Measurements from ENCODE around the gene LRP1B. TPM values are rescaled to one million over a fixed set of nuclear protein-coding genes. Genes with fewer than 3 reads are reported as not detected.

The LRP1B gene
- total RNA-seq, 4 donors from 2014 or later: 3.6 to 10.1 (median 6.1) TPM

GRCh38 chr2:142044197-142044596 is 86.6 kb downstream of the LRP1B start:
- no peak for DNase-seq (ENCODE audit: low spot score)
- ATAC-seq (ENCODE audit: low FRiP score): no peak
- TF ChIP-seq CTCF (IDR thresholded peaks at IDR 0.05): no peak

GRCh38 chr2:142042536-142043199 is 88.1 kb downstream of the LRP1B start:
- ATAC-seq (ENCODE audit: low FRiP score) (no peak), DNase-seq (ENCODE audit: low spot score) (no peak)
- TF ChIP-seq CTCF (IDR thresholded peaks at IDR 0.05): no peak

- TF ChIP-seq CTCF (IDR thresholded peaks at IDR 0.05): no peak
- ATAC-seq (ENCODE audit: low FRiP score) (no peak), DNase-seq (ENCODE audit: low spot score) (no peak)
Measured at GRCh38 chr2:142041996-142042395, 88.8 kb downstream of the LRP1B start.

- no peak for DNase-seq (ENCODE audit: low spot score)
- no peak for TF ChIP-seq CTCF (IDR thresholded peaks at IDR 0.05)
- ATAC-seq (ENCODE audit: low FRiP score): no peak
Measured at GRCh38 chr2:142041105-142041504, 89.7 kb downstream of the LRP1B start.

- no peak for TF ChIP-seq CTCF (IDR thresholded peaks at IDR 0.05)
- DNase-seq (ENCODE audit: low spot score): no peak
- no peak for ATAC-seq (ENCODE audit: low FRiP score)
Measured at GRCh38 chr2:142040556-142040955, 90.3 kb downstream of the LRP1B start.

GRCh38 chr2:142038826-142039225 is 92.0 kb downstream of the LRP1B start:
- no peak for TF ChIP-seq CTCF (IDR thresholded peaks at IDR 0.05)
- ATAC-seq (ENCODE audit: low FRiP score) (no peak), DNase-seq (ENCODE audit: low spot score) (no peak)

- DNase-seq (ENCODE audit: low spot score) (no peak), ATAC-seq (ENCODE audit: low FRiP score) (no peak)
- TF ChIP-seq CTCF (IDR thresholded peaks at IDR 0.05): no peak
Measured at GRCh38 chr2:142037744-142038143, 93.1 kb downstream of the LRP1B start.

Measured in omental fat pad (tissue), 4 donors.